PFSK-1 (cell line): Measurements from ENCODE around the gene ANKRD10.

ENCODE experiments used
- FOXP2 ChIP-seq: optimal IDR thresholded peaks from 2 replicates; pipeline ENCODE3; 2011; ENCODE audit warnings: borderline replicate concordance, control low read depth, inconsistent platforms; ENCODE audit not compliant: insufficient read depth; ENCODE audit errors: extremely low read length, extremely low read depth
- POLR2AphosphoS5 ChIP-seq: IDR thresholded peaks from 2 replicates; pipeline ENCODE4 v1.6.1; 2012; ENCODE audit warnings: low read depth, mild to moderate bottlenecking, control low read depth, low read length, moderate library complexity
- SIN3A ChIP-seq: IDR thresholded peaks from 2 replicates; pipeline ENCODE4 v1.6.1; 2012; ENCODE audit warnings: mild to moderate bottlenecking, low read length, moderate library complexity, borderline replicate concordance; ENCODE audit not compliant: insufficient read depth
- TAF1 ChIP-seq: IDR thresholded peaks from 2 replicates; pipeline ENCODE4 v1.6.1; 2012; ENCODE audit warnings: low read length, control low read depth, borderline replicate concordance; ENCODE audit not compliant: insufficient read depth
- TF ChIP-seq, protein P1 (sequence below), 2 experiments: IDR thresholded peaks; 2 replicates each; pipeline versions ENCODE4 v1.6.1 to v1.8.0; 2011 to 2012; ENCODE audit warnings: low read depth in 2 of 2, low read length in 2 of 2, control low read depth in 1 of 2, inconsistent platforms in 1 of 2, mild to moderate bottlenecking in 1 of 2, moderate library complexity in 1 of 2; ENCODE audit not compliant: insufficient read depth in 1 of 2

The ANKRD10 gene

DNA sequence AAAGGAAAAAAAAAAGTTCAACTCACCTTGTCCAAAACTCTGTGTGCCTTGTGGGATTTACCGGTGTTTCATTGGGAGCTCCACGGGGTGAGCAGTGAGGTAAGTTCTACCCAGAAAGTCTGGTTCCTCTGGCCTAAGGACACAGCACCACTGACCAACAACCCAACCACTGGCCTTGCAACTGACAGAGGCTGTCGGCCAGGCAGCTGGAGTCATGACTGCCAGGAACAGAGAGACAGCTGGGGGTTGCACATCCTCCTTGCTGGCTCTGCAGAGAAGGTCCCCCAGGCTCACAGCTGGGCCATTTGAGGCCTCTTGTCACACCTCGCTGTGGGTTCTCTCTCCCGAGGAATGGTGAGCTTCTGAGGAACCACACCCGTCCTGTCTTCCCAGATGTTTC is 59.5 kb downstream of the ANKRD10 start:
- TF ChIP-seq POLR2AphosphoS5 (no peak), FOXP2 (no peak), SIN3A (no peak), TAF1 (no peak)
- TF ChIP-seq, protein P1, sequence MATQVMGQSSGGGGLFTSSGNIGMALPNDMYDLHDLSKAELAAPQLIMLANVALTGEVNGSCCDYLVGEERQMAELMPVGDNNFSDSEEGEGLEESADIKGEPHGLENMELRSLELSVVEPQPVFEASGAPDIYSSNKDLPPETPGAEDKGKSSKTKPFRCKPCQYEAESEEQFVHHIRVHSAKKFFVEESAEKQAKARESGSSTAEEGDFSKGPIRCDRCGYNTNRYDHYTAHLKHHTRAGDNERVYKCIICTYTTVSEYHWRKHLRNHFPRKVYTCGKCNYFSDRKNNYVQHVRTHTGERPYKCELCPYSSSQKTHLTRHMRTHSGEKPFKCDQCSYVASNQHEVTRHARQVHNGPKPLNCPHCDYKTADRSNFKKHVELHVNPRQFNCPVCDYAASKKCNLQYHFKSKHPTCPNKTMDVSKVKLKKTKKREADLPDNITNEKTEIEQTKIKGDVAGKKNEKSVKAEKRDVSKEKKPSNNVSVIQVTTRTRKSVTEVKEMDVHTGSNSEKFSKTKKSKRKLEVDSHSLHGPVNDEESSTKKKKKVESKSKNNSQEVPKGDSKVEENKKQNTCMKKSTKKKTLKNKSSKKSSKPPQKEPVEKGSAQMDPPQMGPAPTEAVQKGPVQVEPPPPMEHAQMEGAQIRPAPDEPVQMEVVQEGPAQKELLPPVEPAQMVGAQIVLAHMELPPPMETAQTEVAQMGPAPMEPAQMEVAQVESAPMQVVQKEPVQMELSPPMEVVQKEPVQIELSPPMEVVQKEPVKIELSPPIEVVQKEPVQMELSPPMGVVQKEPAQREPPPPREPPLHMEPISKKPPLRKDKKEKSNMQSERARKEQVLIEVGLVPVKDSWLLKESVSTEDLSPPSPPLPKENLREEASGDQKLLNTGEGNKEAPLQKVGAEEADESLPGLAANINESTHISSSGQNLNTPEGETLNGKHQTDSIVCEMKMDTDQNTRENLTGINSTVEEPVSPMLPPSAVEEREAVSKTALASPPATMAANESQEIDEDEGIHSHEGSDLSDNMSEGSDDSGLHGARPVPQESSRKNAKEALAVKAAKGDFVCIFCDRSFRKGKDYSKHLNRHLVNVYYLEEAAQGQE (IDR thresholded peaks at IDR 0.05; ENCODE audit: insufficient read depth in 1 of 2, low read depth in 2 of 2, low read length in 2 of 2), result no peak

DNA sequence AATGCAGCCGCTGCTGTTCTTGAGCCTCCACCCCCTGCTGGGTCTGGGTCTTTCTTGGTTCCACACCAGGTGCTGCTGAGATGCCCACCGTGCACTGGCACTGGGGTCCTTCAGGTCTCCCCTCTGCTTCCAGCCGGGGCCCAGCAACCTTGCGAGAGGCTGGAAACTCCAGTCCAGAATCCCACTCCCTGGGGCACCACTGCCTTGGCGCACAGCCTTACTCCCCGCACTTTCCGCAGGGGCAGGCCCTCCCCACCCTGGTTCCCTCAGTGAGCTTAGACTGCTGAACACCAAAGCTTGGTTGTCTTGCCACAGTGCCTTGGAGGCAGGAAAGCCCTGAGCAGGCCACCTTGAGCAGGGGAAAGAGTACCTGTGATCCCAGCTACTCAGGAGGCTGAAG is 60.0 kb downstream of the ANKRD10 start:
- TF ChIP-seq, protein P1 (IDR thresholded peaks at IDR 0.05; ENCODE audit: insufficient read depth in 1 of 2, low read depth in 2 of 2, low read length in 2 of 2), result no peak
- TF ChIP-seq TAF1 (no peak), SIN3A (no peak), FOXP2 (no peak), POLR2AphosphoS5 (no peak)

DNA sequence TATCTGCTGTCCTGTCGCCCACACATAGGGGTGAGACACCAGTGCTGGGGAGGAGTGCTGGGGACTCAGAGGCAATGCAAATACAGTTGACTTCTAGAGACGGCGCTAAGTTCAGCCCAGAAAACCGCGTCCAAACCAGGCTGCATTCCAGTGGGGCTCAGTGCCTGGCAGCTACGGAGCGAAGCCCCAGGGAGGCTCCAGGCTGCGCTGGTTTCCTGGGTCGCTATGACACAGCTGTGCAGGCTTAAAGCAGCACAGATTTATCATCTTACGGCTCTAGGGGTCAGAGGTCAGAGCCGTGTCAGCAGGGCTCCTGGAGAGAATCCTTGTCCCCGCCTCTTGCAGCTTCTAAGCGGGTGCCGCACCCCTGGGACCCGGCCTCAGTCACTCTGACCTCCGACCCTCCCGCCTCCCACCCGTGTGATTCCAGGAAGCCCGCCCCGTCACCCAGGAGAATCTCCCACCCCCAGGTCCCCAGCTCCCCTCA is 61.6 kb downstream of the ANKRD10 start:
- TF ChIP-seq SIN3A, result no peak
- no peak for TF ChIP-seq TAF1
- TF ChIP-seq, protein P1 (IDR thresholded peaks at IDR 0.05; ENCODE audit: insufficient read depth in 1 of 2, low read depth in 2 of 2, low read length in 2 of 2), result no peak
- TF ChIP-seq POLR2AphosphoS5, result no peak
- no peak for TF ChIP-seq FOXP2

DNA sequence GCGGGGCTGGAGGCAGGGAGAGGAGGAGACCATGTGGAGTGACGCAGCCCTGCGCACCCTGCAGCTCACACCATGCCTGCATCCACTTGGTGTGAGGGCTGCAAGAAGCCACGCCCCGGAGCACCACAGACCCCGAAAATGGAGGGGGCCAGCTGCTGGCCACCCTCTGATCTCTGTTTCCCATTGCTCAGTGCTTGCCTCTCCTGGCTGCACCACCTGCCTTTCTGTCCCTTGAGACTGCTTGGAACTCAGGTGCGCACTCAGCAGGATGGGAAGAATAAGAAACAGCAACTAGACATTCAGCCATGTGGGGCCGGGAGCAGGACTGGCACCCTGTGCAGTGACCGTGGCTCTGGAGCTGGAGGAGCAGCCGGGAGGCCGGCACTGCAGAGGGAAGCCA is 64.0 kb downstream of the ANKRD10 start:
- TF ChIP-seq TAF1 (no peak), POLR2AphosphoS5 (no peak), FOXP2 (no peak), SIN3A (no peak)
- TF ChIP-seq, protein P1 (IDR thresholded peaks at IDR 0.05; ENCODE audit: insufficient read depth in 1 of 2, low read depth in 2 of 2, low read length in 2 of 2), result no peak

DNA sequence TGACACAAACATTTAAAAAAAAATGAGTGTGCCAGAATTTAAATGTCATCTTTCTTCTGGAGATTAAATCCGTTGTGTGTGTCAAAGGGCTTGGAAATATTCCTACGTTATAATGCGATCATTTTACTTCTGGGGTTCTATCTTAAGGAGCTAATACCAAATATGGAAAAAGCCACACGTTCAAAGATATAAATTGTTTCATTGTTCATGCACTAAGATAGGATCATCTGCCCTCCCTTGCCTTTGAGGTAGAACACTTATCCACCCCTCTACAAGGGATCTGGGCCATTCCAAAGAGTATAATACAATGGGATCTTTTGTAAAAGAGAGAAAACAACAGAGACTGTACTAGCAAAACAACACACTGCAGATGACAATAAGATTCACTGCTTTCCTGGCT is 64.9 kb downstream of the ANKRD10 start:
- TF ChIP-seq POLR2AphosphoS5, result no peak
- TF ChIP-seq SIN3A, result no peak
- TF ChIP-seq FOXP2, result no peak
- TF ChIP-seq, protein P1 (IDR thresholded peaks at IDR 0.05; ENCODE audit: insufficient read depth in 1 of 2, low read depth in 2 of 2, low read length in 2 of 2), result no peak
- TF ChIP-seq TAF1, result no peak
